OCI-LY1 (cell line): ENCODE results near the gene RNASE8.

Experiments
- H2AFZ ChIP-seq: fragments of 200-600 bp; sonication (generic), shearing (Covaris generic); 2 replicates; pipeline ENCODE4 v1.6.0; 2014; ENCODE audit warnings: antibody characterized with exemption, mild to moderate bottlenecking, low read length
- H3F3A ChIP-seq: fragments of 200-600 bp; sonication (generic), shearing (Covaris generic); 2 replicates; pipeline ENCODE4 v1.6.0; 2014; ENCODE audit warnings: mild to moderate bottlenecking, antibody characterized with exemption, low read length, moderate library complexity; ENCODE audit not compliant: insufficient read depth
- H3K27ac ChIP-seq: fragments of 200-600 bp; sonication (generic); 2 replicates; pipeline ENCODE4 v1.5.1; 2014; ENCODE audit warnings: low read length, mixed run types, mild to moderate bottlenecking, low read depth; ENCODE audit not compliant: poor library complexity, severe bottlenecking
- H3K27me3 ChIP-seq: fragments of 200-600 bp; sonication (generic); 2 replicates; pipeline ENCODE4 v1.6.0; 2014; ENCODE audit warnings: antibody characterized with exemption, mild to moderate bottlenecking, low read length, moderate library complexity; ENCODE audit not compliant: insufficient read depth
- H3K36me3 ChIP-seq: fragments of 200-600 bp; sonication (generic); 2 replicates; pipeline ENCODE4 v1.6.1; 2014; ENCODE audit warnings: mild to moderate bottlenecking, antibody characterized with exemption, low read length, moderate library complexity, mixed read lengths; ENCODE audit not compliant: insufficient read depth
- H3K4me1 ChIP-seq: fragments of 200-600 bp; sonication (generic); 2 replicates; pipeline ENCODE4 v1.5.1; 2014; ENCODE audit warnings: mild to moderate bottlenecking, low read length, moderate library complexity; ENCODE audit not compliant: insufficient read depth, severe bottlenecking
- H3K4me2 ChIP-seq: fragments of 200-600 bp; sonication (generic), shearing (Covaris generic); 2 replicates; pipeline ENCODE4 v1.6.1; 2014; ENCODE audit warnings: low read length
- H3K4me3 ChIP-seq: fragments of 200-600 bp; sonication (generic); 2 replicates; pipeline ENCODE4 v1.5.1; 2014; ENCODE audit warnings: low read length, low read depth, mild to moderate bottlenecking, mixed read lengths; ENCODE audit not compliant: poor library complexity, severe bottlenecking
- H3K79me2 ChIP-seq: fragments of 200-600 bp; shearing (Covaris generic); 2 replicates; pipeline ENCODE4 v1.6.1; 2016; ENCODE audit warnings: mixed run types, low read length, mixed read lengths; ENCODE audit not compliant: insufficient read depth
- H3K9ac ChIP-seq: fragments of 200-600 bp; sonication (generic), shearing (Covaris generic); 2 replicates; pipeline ENCODE4 v1.6.1; 2014; ENCODE audit warnings: mild to moderate bottlenecking, low read length, mixed read lengths
- H3K9me2 ChIP-seq: fragments of 200-600 bp; sonication (generic), shearing (Covaris generic); 2 replicates; pipeline ENCODE4 v1.6.1; 2014; ENCODE audit warnings: low read depth, mild to moderate bottlenecking, low read length, mixed read lengths
- H3K9me3 ChIP-seq: fragments of 200-600 bp; shearing (Covaris generic); 2 replicates; pipeline ENCODE4 v1.6.1; 2014; ENCODE audit warnings: low read length, mixed read lengths
- H4K20me1 ChIP-seq: fragments of 200-600 bp; sonication (generic), shearing (Covaris generic); 2 replicates; pipeline ENCODE4 v1.6.0; 2016; ENCODE audit warnings: mild to moderate bottlenecking, low read length; ENCODE audit not compliant: insufficient read depth
- EZH2 ChIP-seq: fragments of 200-600 bp; sonication (generic), shearing (Covaris generic); IDR thresholded peaks from 2 replicates; pipeline ENCODE4 v1.8.0; 2017; ENCODE audit warnings: borderline replicate concordance, mixed run types, mild to moderate bottlenecking, antibody characterized with exemption, low read length, moderate library complexity, mixed read lengths
- TF ChIP-seq, protein P1 (sequence below): fragments of 200-600 bp; sonication (generic), shearing (Covaris generic); IDR thresholded peaks from 2 replicates; pipeline ENCODE4 v1.5.1; 2017; ENCODE audit warnings: mild to moderate bottlenecking, antibody characterized with exemption, low read length, moderate library complexity, mixed read lengths

The RNASE8 gene

DNA sequence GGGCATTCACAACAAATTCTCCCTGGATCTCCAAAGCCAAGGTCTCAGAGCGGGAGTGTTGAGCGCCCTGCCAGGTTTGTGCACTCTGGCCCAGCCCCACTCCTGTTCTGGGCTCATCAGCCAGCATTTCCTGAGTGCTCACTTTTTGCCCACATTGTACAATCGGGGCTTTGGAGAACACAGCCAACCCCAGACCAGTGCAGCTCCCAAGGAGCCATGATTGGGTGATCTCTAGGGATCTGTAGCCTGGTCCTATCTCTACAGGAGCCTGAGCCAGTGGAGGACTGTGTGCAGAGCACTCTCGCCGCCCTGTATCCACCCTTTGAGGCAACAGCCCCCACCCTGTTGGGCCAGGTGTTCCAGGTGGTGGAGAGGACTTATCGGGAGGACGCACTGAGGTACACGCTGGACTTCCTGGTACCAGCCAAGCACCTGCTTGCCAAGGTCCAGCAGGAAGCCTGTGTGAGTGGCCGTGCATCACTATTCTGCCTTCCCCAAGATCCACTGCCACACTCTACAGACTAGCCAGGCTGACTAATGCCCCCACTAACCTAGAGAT lies 15.2 kb downstream of the RNASE8 start:
- no peaks in the 10 kb centered on the region for H3K36me3 ChIP-seq
- H3K9me3 ChIP-seq, result no peaks in the 10 kb centered on the region
- H4K20me1 ChIP-seq, result no peaks in the 10 kb centered on the region
- TF ChIP-seq EZH2, result no peak
- TF ChIP-seq, protein P1, sequence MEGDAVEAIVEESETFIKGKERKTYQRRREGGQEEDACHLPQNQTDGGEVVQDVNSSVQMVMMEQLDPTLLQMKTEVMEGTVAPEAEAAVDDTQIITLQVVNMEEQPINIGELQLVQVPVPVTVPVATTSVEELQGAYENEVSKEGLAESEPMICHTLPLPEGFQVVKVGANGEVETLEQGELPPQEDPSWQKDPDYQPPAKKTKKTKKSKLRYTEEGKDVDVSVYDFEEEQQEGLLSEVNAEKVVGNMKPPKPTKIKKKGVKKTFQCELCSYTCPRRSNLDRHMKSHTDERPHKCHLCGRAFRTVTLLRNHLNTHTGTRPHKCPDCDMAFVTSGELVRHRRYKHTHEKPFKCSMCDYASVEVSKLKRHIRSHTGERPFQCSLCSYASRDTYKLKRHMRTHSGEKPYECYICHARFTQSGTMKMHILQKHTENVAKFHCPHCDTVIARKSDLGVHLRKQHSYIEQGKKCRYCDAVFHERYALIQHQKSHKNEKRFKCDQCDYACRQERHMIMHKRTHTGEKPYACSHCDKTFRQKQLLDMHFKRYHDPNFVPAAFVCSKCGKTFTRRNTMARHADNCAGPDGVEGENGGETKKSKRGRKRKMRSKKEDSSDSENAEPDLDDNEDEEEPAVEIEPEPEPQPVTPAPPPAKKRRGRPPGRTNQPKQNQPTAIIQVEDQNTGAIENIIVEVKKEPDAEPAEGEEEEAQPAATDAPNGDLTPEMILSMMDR, result no peak
- H3K4me1 ChIP-seq, result peaks cover 22% of the 10 kb centered on the region
- H3K9ac ChIP-seq, result no peak overlapping the region
- H3K79me2 ChIP-seq, result no peaks in the 10 kb centered on the region
- H3K27ac ChIP-seq, result no peak overlapping the region
- no peak overlapping the region for H3K4me3 ChIP-seq
- H3K9me2 ChIP-seq, result no peaks in the 10 kb centered on the region
- no peak overlapping the region for H2AFZ ChIP-seq
- no peaks in the 10 kb centered on the region for H3F3A ChIP-seq
- no peak overlapping the region for H3K4me2 ChIP-seq
- peaks cover 10% of the 10 kb centered on the region for H3K27me3 ChIP-seq

DNA sequence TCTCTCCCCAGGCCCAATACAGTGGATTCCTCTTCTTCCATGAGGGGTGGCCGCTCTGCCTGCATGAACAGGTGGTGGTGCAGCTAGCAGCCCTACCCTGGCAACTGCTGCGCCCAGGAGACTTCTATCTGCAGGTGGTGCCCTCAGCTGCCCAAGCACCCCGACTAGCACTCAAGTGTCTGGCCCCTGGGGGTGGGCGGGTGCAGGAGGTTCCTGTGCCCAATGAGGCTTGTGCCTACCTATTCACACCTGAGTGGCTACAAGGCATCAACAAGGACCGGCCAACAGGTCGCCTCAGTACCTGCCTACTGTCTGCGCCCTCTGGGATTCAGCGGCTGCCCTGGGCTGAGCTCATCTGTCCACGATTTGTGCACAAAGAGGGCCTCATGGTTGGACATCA lies 16.3 kb downstream of the RNASE8 start:
- H4K20me1 ChIP-seq, result no peaks in the 10 kb centered on the region
- no peak for TF ChIP-seq EZH2
- peaks cover 22% of the 10 kb centered on the region for H3K4me1 ChIP-seq
- no peak overlapping the region for H3K9ac ChIP-seq
- H3K79me2 ChIP-seq, result no peaks in the 10 kb centered on the region
- no peaks in the 10 kb centered on the region for H3K9me3 ChIP-seq
- H3K27me3 ChIP-seq, result peaks cover 9% of the 10 kb centered on the region
- H2AFZ ChIP-seq, result no peak overlapping the region
- no peaks in the 10 kb centered on the region for H3K9me2 ChIP-seq
- no peaks in the 10 kb centered on the region for H3K36me3 ChIP-seq
- H3K27ac ChIP-seq, result no peak overlapping the region
- H3K4me2 ChIP-seq, result no peak overlapping the region
- no peaks in the 10 kb centered on the region for H3F3A ChIP-seq
- no peak overlapping the region for H3K4me3 ChIP-seq

DNA sequence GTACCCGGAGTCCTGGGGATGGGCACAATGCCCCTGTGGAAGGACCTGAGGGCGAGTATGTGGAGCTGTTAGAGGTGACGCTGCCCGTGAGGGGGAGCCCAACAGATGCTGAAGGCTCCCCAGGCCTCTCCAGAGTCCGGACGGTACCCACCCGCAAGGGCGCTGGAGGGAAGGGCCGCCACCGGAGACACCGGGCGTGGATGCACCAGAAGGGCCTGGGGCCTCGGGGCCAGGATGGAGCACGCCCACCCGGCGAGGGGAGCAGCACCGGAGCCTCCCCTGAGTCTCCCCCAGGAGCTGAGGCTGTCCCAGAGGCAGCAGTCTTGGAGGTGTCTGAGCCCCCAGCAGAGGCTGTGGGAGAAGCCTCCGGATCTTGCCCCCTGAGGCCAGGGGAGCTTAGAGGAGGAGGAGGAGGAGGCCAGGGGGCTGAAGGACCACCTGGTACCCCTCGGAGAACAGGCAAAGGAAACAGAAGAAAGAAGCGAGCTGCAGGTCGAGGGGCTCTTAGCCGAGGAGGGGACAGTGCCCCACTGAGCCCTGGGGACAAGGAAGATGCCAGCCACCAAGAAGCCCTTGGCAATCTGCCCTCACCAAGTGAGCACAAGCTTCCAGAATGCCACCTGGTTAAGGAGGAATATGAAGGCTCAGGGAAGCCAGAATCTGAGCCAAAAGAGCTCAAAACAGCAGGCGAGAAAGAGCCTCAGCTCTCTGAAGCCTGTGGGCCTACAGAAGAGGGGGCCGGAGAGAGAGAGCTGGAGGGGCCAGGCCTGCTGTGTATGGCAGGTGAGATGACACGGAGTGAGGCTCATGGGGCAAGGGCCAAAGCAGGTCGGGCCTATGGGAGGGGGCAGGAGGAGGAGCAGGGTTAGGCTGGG lies 17.0 kb downstream of the RNASE8 start:
- peaks cover 20% of the 10 kb centered on the region for H3K4me1 ChIP-seq
- H3K27me3 ChIP-seq, result 0 out of 2 replicates have a peak, but pooled peaks cover 2% of the 10 kb centered on the region
- H3K9me2 ChIP-seq, result no peaks in the 10 kb centered on the region
- H3K27ac ChIP-seq, result no peak overlapping the region
- no peaks in the 10 kb centered on the region for H3K9me3 ChIP-seq
- no peak overlapping the region for H3K4me3 ChIP-seq
- H3K36me3 ChIP-seq, result no peaks in the 10 kb centered on the region
- TF ChIP-seq, protein P1, result no peak
- no peak for TF ChIP-seq EZH2
- no peaks in the 10 kb centered on the region for H4K20me1 ChIP-seq
- H3K79me2 ChIP-seq, result no peaks in the 10 kb centered on the region
- no peaks in the 10 kb centered on the region for H3F3A ChIP-seq
- H3K9ac ChIP-seq, result no peak overlapping the region
- no peak overlapping the region for H2AFZ ChIP-seq
- H3K4me2 ChIP-seq, result no peak overlapping the region
